HG03280 (cell line): Measurements from ENCODE around the gene TMBIM1.

ENCODE experiments used
- ATAC-seq: cut with Tn5 transposase; IDR thresholded peaks from one replicate; pipeline ENCODE4 v1.9.1; 2021; ENCODE audit warnings: mild to moderate bottlenecking, moderate library complexity; ENCODE audit not compliant: unreplicated experiment

Gene TMBIM1

GRCh38 chr2:218259099-218259961 lies 33.0 kb downstream of the TMBIM1 start:
- ATAC-seq, result no peak

GRCh38 chr2:218257390-218257981 lies 34.8 kb downstream of the TMBIM1 start:
- peak; percentile 71 for ATAC-seq

- ATAC-seq, result no peak
Observed at GRCh38 chr2:218256612-218257350, 35.5 kb downstream of the TMBIM1 start.

GRCh38 chr2:218255446-218255845 lies 36.9 kb downstream of the TMBIM1 start:
- no peak for ATAC-seq

GRCh38 chr2:218253232-218253625 lies 39.1 kb downstream of the TMBIM1 start:
- ATAC-seq, result no peak

GRCh38 chr2:218252509-218253231 lies 39.6 kb downstream of the TMBIM1 start:
- no peak for ATAC-seq

GRCh38 chr2:218249691-218250090 lies 42.6 kb downstream of the TMBIM1 start:
- no peak for ATAC-seq

GRCh38 chr2:218245214-218245613 lies 47.1 kb downstream of the TMBIM1 start:
- no peak for ATAC-seq

- ATAC-seq, result no peak
Observed at GRCh38 chr2:218244665-218245064, 47.6 kb downstream of the TMBIM1 start.

GRCh38 chr2:218244204-218244603 lies 48.1 kb downstream of the TMBIM1 start:
- no peak for ATAC-seq

GRCh38 chr2:218238887-218239286 lies 53.4 kb downstream of the TMBIM1 start:
- no peak for ATAC-seq

- ATAC-seq, result no peak
Observed at GRCh38 chr2:218236829-218237228, 55.5 kb downstream of the TMBIM1 start.

- no peak for ATAC-seq
Observed at GRCh38 chr2:218235017-218235416, 57.3 kb downstream of the TMBIM1 start.

- no peak for ATAC-seq
Observed at GRCh38 chr2:218234521-218234920, 57.8 kb downstream of the TMBIM1 start.

- ATAC-seq, result no peak
Observed at GRCh38 chr2:218233543-218233942, 58.8 kb downstream of the TMBIM1 start.

- ATAC-seq, result peak; percentile 40
Observed at GRCh38 chr2:218230882-218231281, 61.4 kb downstream of the TMBIM1 start.

GRCh38 chr2:218229851-218230250 lies 62.5 kb downstream of the TMBIM1 start:
- no peak for ATAC-seq

GRCh38 chr2:218229239-218229638 lies 63.1 kb downstream of the TMBIM1 start:
- ATAC-seq, result peak; percentile 83

GRCh38 chr2:218228366-218229090 lies 63.8 kb downstream of the TMBIM1 start:
- ATAC-seq, result no peak

- no peak for ATAC-seq
Observed at GRCh38 chr2:218226903-218227302, 65.4 kb downstream of the TMBIM1 start.
